OCI-LY3 (cell line): ENCODE data around the gene ABCC9.

Experiments
- CTCF ChIP-seq: fragments of 200-600, 300-600 bp; sonication (generic); IDR thresholded peaks from 2 replicates; pipeline ENCODE4 v1.5.1; 2014; ENCODE audit warnings: antibody characterized with exemption, low read length, low read depth
- EZH2phosphoT487 ChIP-seq: fragments of 200-600 bp; shearing (Covaris generic); IDR thresholded peaks from 2 replicates; pipeline ENCODE4 v1.6.1; 2018; ENCODE audit warnings: antibody characterized with exemption, mixed run types, low read depth

DNA sequence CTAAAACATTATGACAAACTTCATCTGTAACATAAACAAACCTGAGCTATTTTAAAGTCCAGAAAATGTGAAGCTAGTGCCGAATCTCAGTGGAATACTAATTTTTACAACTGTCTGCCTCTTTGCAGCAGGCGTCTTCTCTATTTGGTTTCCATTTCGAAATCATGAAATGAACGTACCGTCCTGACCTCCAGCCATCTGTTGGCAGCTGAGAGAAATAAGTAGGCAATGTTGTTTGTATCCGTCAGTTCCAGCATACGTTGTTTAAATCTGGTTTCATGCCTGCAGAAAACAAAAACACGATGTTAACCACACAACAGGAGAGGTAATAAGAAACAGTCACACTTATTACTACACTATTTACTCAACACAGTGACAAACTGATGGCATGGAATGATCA, 112.4 kb downstream of the ABCC9 start:
- TF ChIP-seq CTCF (no peak), EZH2phosphoT487 (no peak)
